Measurements from ENCODE around the gene NAPEPLD.

DNA sequence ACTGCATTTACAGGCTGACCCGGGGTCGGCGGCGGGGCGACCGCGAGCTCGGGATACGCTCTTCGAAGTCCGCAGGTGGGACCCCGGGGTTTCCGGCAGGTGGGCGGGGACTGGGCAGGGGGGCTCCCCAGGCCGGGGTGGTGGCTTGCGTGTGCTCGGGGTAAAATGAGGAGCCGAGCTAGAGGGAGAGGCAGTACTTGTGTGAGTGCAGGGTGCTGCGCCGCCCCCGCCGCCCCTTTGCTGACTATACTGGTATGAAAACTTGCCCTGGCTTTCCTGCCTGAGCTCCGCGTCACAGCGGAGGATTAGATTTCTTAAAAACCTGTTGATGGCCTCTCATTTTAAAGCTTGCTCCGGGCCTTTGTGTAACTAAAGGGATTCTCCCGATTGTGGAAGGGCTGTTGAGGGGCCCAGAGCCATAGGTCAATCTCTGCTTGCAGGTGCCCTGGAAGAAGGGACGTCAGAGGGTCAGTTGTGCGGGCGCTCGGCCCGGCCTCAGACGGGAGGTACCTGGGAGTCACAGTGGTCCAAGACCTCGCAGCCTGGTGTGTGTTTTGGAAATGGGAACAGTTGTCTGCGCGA lies 73.5 kb downstream of the NAPEPLD start:
- TF ChIP-seq TARDBP (IDR thresholded peaks at IDR 0.05) (no peak), FOXM1 (IDR thresholded peaks at IDR 0.05; ENCODE audit: borderline replicate concordance) (no peak), SP1 (IDR thresholded peaks at IDR 0.05) (no peak), HDGF (IDR thresholded peaks at IDR 0.05; ENCODE audit: borderline replicate concordance) (no peak), PKNOX1 (IDR thresholded peaks at IDR 0.05) (no peak), ZNF384 (IDR thresholded peaks at IDR 0.05) (no peak), ELF4 (IDR thresholded peaks at IDR 0.05) (no peak), BHLHE40 (IDR thresholded peaks at IDR 0.05; ENCODE audit: borderline replicate concordance) (no peak), SUZ12 (IDR thresholded peaks at IDR 0.05) (no peak), LEF1 (IDR thresholded peaks at IDR 0.05; ENCODE audit: borderline replicate concordance) (no peak), FOXK2 (IDR thresholded peaks at IDR 0.05) (no peak), L3MBTL2 (conservative IDR thresholded peaks at IDR 0.05) (no peak), FOXA1 (IDR thresholded peaks at IDR 0.05) (no peak)

All from HEK293T (cell line).